Liver (tissue), 9 donors: ENCODE results near the gene ZNF614. TPM values are rescaled to one million over a fixed set of nuclear protein-coding genes. Genes with fewer than 3 reads are reported as not detected.

ENCODE experiments used
- DNase-seq: peaks from one replicate; pipeline ENCODE4 v3.0.0-alpha.2; 2017; ENCODE audit warnings: low spot score
- H3K27ac ChIP-seq, 2 donors: one replicate each; pipeline ENCODE4 v1.7.0; 2013; ENCODE audit warnings: inconsistent platforms in 2 of 2, low read length in 2 of 2, control low read depth in 1 of 2, low read depth in 1 of 2, mild to moderate bottlenecking in 1 of 2
- H3K27me3 ChIP-seq, 4 donors: one replicate each; pipeline versions ENCODE4 v1.6.1 to v1.7.0; 2013; ENCODE audit warnings: low read length in 3 of 4, inconsistent platforms in 1 of 4, mild to moderate bottlenecking in 1 of 4, moderate library complexity in 1 of 4; ENCODE audit not compliant: control insufficient read depth in 4 of 4, insufficient read depth in 4 of 4
- H3K36me3 ChIP-seq, 4 donors: one replicate each; pipeline versions ENCODE4 v1.6.1 to v1.7.0; 2013; ENCODE audit warnings: low read length in 3 of 4, mild to moderate bottlenecking in 3 of 4, low read depth in 1 of 4, moderate library complexity in 1 of 4; ENCODE audit not compliant: control insufficient read depth in 4 of 4, insufficient read depth in 3 of 4
- H3K4me1 ChIP-seq, 4 donors: one replicate each; pipeline versions ENCODE4 v1.6.1 to v1.7.0; 2013; ENCODE audit warnings: low read length in 3 of 4, mild to moderate bottlenecking in 3 of 4, moderate library complexity in 1 of 4; ENCODE audit not compliant: control insufficient read depth in 4 of 4, insufficient read depth in 4 of 4
- H3K4me3 ChIP-seq, 3 donors: one replicate each; pipeline versions ENCODE4 v1.6.1 to v1.7.0; 2013; ENCODE audit warnings: low read length in 3 of 3, control low read depth in 1 of 3, low read depth in 1 of 3, mild to moderate bottlenecking in 1 of 3
- H3K9ac ChIP-seq, 2 donors: one replicate each; pipeline ENCODE4 v1.7.0; 2013; ENCODE audit warnings: low read length in 2 of 2, mild to moderate bottlenecking in 2 of 2, moderate library complexity in 2 of 2, control low read depth in 1 of 2, low read depth in 1 of 2
- H3K9me3 ChIP-seq, 4 donors: one replicate each; pipeline versions ENCODE4 v1.6.1 to v1.7.0; 2013; ENCODE audit warnings: low read length in 3 of 4; ENCODE audit not compliant: control insufficient read depth in 4 of 4
- ATF3 ChIP-seq: IDR thresholded peaks from 2 replicates; pipeline ENCODE4 v1.6.1; 2016; ENCODE audit warnings: antibody characterized with exemption
- CTCF ChIP-seq: fragments of 150-350 bp; IDR thresholded peaks from 2 replicates; pipeline ENCODE4 v1.5.1; 2017; ENCODE audit warnings: improper control_type of control experiment, low read depth, low read length; ENCODE audit not compliant: missing input control
- EGR1 ChIP-seq, 2 donors: IDR thresholded peaks; 2 replicates each; pipeline ENCODE4 v1.6.1; 2016 to 2018; ENCODE audit warnings: antibody characterized with exemption in 2 of 2, low read depth in 2 of 2
- FOXA1 ChIP-seq: IDR thresholded peaks from 2 replicates; pipeline ENCODE4 v1.6.1; 2016; ENCODE audit warnings: antibody characterized with exemption
- FOXA2 ChIP-seq: IDR thresholded peaks from 2 replicates; pipeline ENCODE4 v1.6.1; 2016; ENCODE audit warnings: antibody characterized with exemption
- GABPA ChIP-seq, 2 donors: IDR thresholded peaks in 1 of 2; conservative IDR thresholded peaks in 1 of 2; 2 replicates each; pipeline ENCODE4 v1.6.1; 2016; ENCODE audit warnings: antibody characterized with exemption in 2 of 2, mild to moderate bottlenecking in 1 of 2, moderate library complexity in 1 of 2
- HNF4A ChIP-seq, 2 donors: conservative IDR thresholded peaks; 2 replicates each; pipeline ENCODE4 v1.6.1; 2016; ENCODE audit warnings: antibody characterized with exemption in 2 of 2, mild to moderate bottlenecking in 2 of 2
- HNF4G ChIP-seq: IDR thresholded peaks from 2 replicates; pipeline ENCODE4 v1.6.1; 2016; ENCODE audit warnings: antibody characterized with exemption
- JUND ChIP-seq, 2 donors: IDR thresholded peaks; 2 replicates each; pipeline ENCODE4 v1.6.1; 2016; ENCODE audit warnings: antibody characterized with exemption in 2 of 2
- MAX ChIP-seq: IDR thresholded peaks from 2 replicates; pipeline ENCODE4 v1.6.1; 2016; ENCODE audit warnings: antibody characterized with exemption
- NR2F2 ChIP-seq: IDR thresholded peaks from 2 replicates; pipeline ENCODE4 v1.6.1; 2016; ENCODE audit warnings: antibody characterized with exemption
- RAD21 ChIP-seq, 2 donors: IDR thresholded peaks; 2 replicates each; pipeline ENCODE4 v1.6.1; 2016; ENCODE audit warnings: antibody characterized with exemption in 2 of 2, mild to moderate bottlenecking in 2 of 2
- RXRA ChIP-seq, 2 donors: IDR thresholded peaks; 2 replicates each; pipeline ENCODE4 v1.6.1; 2017 to 2018; ENCODE audit warnings: antibody characterized with exemption in 2 of 2, mild to moderate bottlenecking in 1 of 2
- SP1 ChIP-seq: IDR thresholded peaks from 2 replicates; pipeline ENCODE4 v1.6.1; 2018; ENCODE audit warnings: antibody characterized with exemption, mild to moderate bottlenecking
- TAF1 ChIP-seq: conservative IDR thresholded peaks from 2 replicates; pipeline ENCODE4 v1.6.1; 2016; ENCODE audit warnings: antibody characterized with exemption, mild to moderate bottlenecking
- YY1 ChIP-seq: IDR thresholded peaks from 2 replicates; pipeline ENCODE4 v1.6.1; 2016; ENCODE audit warnings: antibody characterized with exemption, mild to moderate bottlenecking
- ZBTB33 ChIP-seq: IDR thresholded peaks from 2 replicates; pipeline ENCODE4 v1.6.1; 2016; ENCODE audit warnings: antibody characterized with exemption
- WGBS: extraction: QIAGEN DNeasy Blood & Tissue Kit; methylation state at CpG from one replicate; pipeline ENCODE4 v1.1.7; 2013; 5-methylcytosine and 5-hydroxymethylcytosine counted together
- polyA plus RNA-seq, 2 donors: library from polyadenylated mRNA; stranded (reverse) in 1 of 2; unstranded in 1 of 2; fragments of 200-250 nt in 1 of 2; fragments of >200 nt in 1 of 2; fragmentation: Nextera tagmentation in 1 of 2; extraction: Ambion mirVana in 1 of 2; gene quantifications; one replicate each; pipeline versions ENCODE4 v1.2.1 to v1.2.3, GENCODE V29; 2013 to 2015
- total RNA-seq, 2 donors: library from RNA; depleted of rRNA; stranded (reverse); fragments of >200 nt; gene quantifications; one replicate each; pipeline ENCODE4 v1.2.3, GENCODE V29; 2014
- TF ChIP-seq, protein P1 (sequence below): IDR thresholded peaks from 2 replicates; pipeline ENCODE4 v1.6.1; 2016; ENCODE audit warnings: antibody characterized with exemption, mild to moderate bottlenecking
- donor health status: healthy.
- donor health status: healthy.
- donor health status: healthy.
- donor health status: healthy.
- donor health status: healthy.

The ZNF614 gene
- total and polyA plus RNA-seq, 4 donors, result 1.1 to 4.7 (median 1.7) TPM

- Histone ChIP-seq H3K27me3 (no peaks in the 10 kb centered on the region), H3K27ac (peak within 1 kb of the TSS; percentile 76 to 81), H3K9ac (peak within 1 kb of the TSS; percentile 82 to 85), H3K4me1 (peaks cover 0 to 13% (median 5%) of the 10 kb centered on the region in 4 donors), H3K9me3 (peaks cover 18 to 43% (median 22%) of the 10 kb centered on the region in 4 donors), H3K36me3 (peaks cover 2 to 17% (median 13%) of the 10 kb centered on the region in 4 donors), H3K4me3 (peak within 1 kb of the TSS; percentile 77 to 98 (median 83))
- peak; percentile 86 for DNase-seq
- under 1% methylated on average over 44 of the region's 44 CpGs for WGBS
- TF ChIP-seq FOXA1 (no peak), MAX (no peak), TAF1 (no peak), FOXA2 (no peak), RXRA (IDR thresholded peaks at IDR 0.05) (peak; percentile 59 to 67), YY1 (peak; percentile 100), GABPA (IDR thresholded peaks at IDR 0.05 in 1 of 2, conservative IDR thresholded peaks at IDR 0.05 in 1 of 2) (peak in 1 of 2 donors; percentile 47), ATF3 (no peak), ZBTB33 (no peak), RAD21 (IDR thresholded peaks at IDR 0.05) (peak in 1 of 2 donors; percentile 27), JUND (IDR thresholded peaks at IDR 0.05) (no peak), HNF4G (no peak), SP1 (peak; percentile 39), NR2F2 (no peak), CTCF (no peak), EGR1 (IDR thresholded peaks at IDR 0.05; ENCODE audit: low read depth in 2 of 2) (no peak), HNF4A (conservative IDR thresholded peaks at IDR 0.05) (peak; percentile 34 to 38)
- TF ChIP-seq, protein P1, sequence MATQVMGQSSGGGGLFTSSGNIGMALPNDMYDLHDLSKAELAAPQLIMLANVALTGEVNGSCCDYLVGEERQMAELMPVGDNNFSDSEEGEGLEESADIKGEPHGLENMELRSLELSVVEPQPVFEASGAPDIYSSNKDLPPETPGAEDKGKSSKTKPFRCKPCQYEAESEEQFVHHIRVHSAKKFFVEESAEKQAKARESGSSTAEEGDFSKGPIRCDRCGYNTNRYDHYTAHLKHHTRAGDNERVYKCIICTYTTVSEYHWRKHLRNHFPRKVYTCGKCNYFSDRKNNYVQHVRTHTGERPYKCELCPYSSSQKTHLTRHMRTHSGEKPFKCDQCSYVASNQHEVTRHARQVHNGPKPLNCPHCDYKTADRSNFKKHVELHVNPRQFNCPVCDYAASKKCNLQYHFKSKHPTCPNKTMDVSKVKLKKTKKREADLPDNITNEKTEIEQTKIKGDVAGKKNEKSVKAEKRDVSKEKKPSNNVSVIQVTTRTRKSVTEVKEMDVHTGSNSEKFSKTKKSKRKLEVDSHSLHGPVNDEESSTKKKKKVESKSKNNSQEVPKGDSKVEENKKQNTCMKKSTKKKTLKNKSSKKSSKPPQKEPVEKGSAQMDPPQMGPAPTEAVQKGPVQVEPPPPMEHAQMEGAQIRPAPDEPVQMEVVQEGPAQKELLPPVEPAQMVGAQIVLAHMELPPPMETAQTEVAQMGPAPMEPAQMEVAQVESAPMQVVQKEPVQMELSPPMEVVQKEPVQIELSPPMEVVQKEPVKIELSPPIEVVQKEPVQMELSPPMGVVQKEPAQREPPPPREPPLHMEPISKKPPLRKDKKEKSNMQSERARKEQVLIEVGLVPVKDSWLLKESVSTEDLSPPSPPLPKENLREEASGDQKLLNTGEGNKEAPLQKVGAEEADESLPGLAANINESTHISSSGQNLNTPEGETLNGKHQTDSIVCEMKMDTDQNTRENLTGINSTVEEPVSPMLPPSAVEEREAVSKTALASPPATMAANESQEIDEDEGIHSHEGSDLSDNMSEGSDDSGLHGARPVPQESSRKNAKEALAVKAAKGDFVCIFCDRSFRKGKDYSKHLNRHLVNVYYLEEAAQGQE, result no peak
These were observed 20.2 kb downstream of the ZNF614 start, which contains the start of gene ZNF615 for GRCh38 chr19:52007806-52008557. Gene ZNF615, minus strand, starts transcription at chr19:52008211. Its CDS starts 4,500 bp downstream, at chr19:52003711.
